ENCODE results near the gene WDFY2.

WDFY2 gene

GRCh38 chr13:51747438-51748434 lies 163.5 kb downstream of the WDFY2 start:
- DNase-seq (ENCODE audit: low read depth) = no peak
- no peak for TF ChIP-seq CTCF (conservative IDR thresholded peaks at IDR 0.05; ENCODE audit: low read depth, low read length)
- H3K4me3 ChIP-seq (ENCODE audit: low read length) = no peak overlapping the region

- no peak for DNase-seq (ENCODE audit: low read depth)
- no peak overlapping the region for H3K4me3 ChIP-seq (ENCODE audit: low read length)
- no peak for TF ChIP-seq CTCF (conservative IDR thresholded peaks at IDR 0.05; ENCODE audit: low read depth, low read length)
These were observed 172.4 kb downstream of the WDFY2 start for GRCh38 chr13:51756651-51757050.

- H3K4me3 ChIP-seq (ENCODE audit: low read length) = no peak overlapping the region
- no peak for TF ChIP-seq CTCF (conservative IDR thresholded peaks at IDR 0.05; ENCODE audit: low read depth, low read length)
- no peak for DNase-seq (ENCODE audit: low read depth)
These were observed 174.4 kb downstream of the WDFY2 start for GRCh38 chr13:51758691-51759090.

GRCh38 chr13:51759240-51759639 lies 175.0 kb downstream of the WDFY2 start:
- DNase-seq (ENCODE audit: low read depth) = no peak
- TF ChIP-seq CTCF (conservative IDR thresholded peaks at IDR 0.05; ENCODE audit: low read depth, low read length) = no peak
- no peak overlapping the region for H3K4me3 ChIP-seq (ENCODE audit: low read length)

- DNase-seq (ENCODE audit: low read depth) = peak; percentile 80
- peak overlapping the region; percentile 47 for H3K4me3 ChIP-seq (ENCODE audit: low read length)
- TF ChIP-seq CTCF (conservative IDR thresholded peaks at IDR 0.05; ENCODE audit: low read depth, low read length) = no peak
These were observed 176.3 kb downstream of the WDFY2 start for GRCh38 chr13:51760592-51760991.

GRCh38 chr13:51761643-51762350 lies 177.5 kb downstream of the WDFY2 start:
- no peak for TF ChIP-seq CTCF (conservative IDR thresholded peaks at IDR 0.05; ENCODE audit: low read depth, low read length)
- no peak overlapping the region for H3K4me3 ChIP-seq (ENCODE audit: low read length)
- DNase-seq (ENCODE audit: low read depth) = no peak
